ENCODE measurements around the gene TMC5. TPM values are rescaled to one million over a fixed set of nuclear protein-coding genes. Genes with fewer than 3 reads are reported as not detected.
"Not testable (repeated sequence)": the region's sequence is repeated elsewhere in the genome, so short reads cannot be mapped to it uniquely, and the experiment has no call there.

TMC5 gene
- total and polyA plus RNA-seq, 12 donors = 0.20 to 3.7 (median 0.33) TPM; not detected in 8

GRCh38 chr16:19410435-19411171 lies 7.1 kb upstream of the TMC5 start:
- peaks cover 0 to 5% of the 10 kb centered on the region in 2 donors for H3K4me1 ChIP-seq (replicated peaks in 1 of 2)
- peak overlapping the region in 1 of 4 donors; percentile 37 for H3K4me3 ChIP-seq
- H3K27me3 ChIP-seq = peaks cover 41% of the 10 kb centered on the region
- TF ChIP-seq POLR2A (IDR thresholded peaks at IDR 0.05) = no peak
- TF ChIP-seq, protein P1, sequence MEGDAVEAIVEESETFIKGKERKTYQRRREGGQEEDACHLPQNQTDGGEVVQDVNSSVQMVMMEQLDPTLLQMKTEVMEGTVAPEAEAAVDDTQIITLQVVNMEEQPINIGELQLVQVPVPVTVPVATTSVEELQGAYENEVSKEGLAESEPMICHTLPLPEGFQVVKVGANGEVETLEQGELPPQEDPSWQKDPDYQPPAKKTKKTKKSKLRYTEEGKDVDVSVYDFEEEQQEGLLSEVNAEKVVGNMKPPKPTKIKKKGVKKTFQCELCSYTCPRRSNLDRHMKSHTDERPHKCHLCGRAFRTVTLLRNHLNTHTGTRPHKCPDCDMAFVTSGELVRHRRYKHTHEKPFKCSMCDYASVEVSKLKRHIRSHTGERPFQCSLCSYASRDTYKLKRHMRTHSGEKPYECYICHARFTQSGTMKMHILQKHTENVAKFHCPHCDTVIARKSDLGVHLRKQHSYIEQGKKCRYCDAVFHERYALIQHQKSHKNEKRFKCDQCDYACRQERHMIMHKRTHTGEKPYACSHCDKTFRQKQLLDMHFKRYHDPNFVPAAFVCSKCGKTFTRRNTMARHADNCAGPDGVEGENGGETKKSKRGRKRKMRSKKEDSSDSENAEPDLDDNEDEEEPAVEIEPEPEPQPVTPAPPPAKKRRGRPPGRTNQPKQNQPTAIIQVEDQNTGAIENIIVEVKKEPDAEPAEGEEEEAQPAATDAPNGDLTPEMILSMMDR (IDR thresholded peaks at IDR 0.05) = peak in 1 of 6 experiments; percentile 16
- 9 to 13% (median 11%) methylated on average over 25 to 58 of the region's 58 CpGs for WGBS, 4 donors
- H3K27ac ChIP-seq = no peak overlapping the region
- intact Hi-C loops (cut with DNase I) = loop anchor here in 1 of 2 donors (10.0 kb wide), 1 partner anchor 64 kb away; no protein-coding TSS in a partner anchor
- no peaks in the 10 kb centered on the region for H3K36me3 ChIP-seq (replicated peaks in 1 of 2)
- no peaks in the 10 kb centered on the region for H3K9me3 ChIP-seq (replicated peaks in 1 of 3)
- peak in 2 of 7 donors; percentile 13 to 21 for DNase-seq

DNA sequence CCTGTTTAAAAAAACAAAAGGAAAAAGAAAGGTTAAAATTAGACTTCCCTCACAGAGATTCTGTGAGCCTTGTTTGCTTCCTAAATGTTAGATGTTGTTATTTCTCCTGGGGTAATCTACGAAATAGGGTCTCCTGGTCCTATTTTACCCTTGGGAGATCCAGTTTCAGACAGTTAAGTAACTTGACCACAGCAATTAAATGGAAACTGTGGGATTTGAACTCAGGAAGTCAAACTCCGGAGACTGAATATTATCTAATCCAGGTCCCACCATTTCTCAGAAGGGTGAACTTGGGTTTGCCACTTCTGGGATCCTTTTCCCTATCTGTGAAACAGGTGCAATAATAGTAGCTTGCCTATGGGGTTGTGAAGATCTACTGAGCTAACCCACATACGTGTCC lies 6.4 kb upstream of the TMC5 start:
- Histone ChIP-seq H3K27me3 (peaks cover 41% of the 10 kb centered on the region), H3K4me1 (replicated peaks in 1 of 2) (peaks cover 0 to 5% of the 10 kb centered on the region in 2 donors), H3K9me3 (replicated peaks in 1 of 3) (no peaks in the 10 kb centered on the region), H3K27ac (no peak overlapping the region), H3K4me3 (no peak overlapping the region), H3K36me3 (replicated peaks in 1 of 2) (no peaks in the 10 kb centered on the region)
- WGBS, 4 donors = 56 to 74% (median 70%) methylated on average over 3 of the region's 3 CpGs
- intact Hi-C loops (cut with DNase I) = loop anchor here in 1 of 2 donors (10.0 kb wide), 1 partner anchor 64 kb away; no protein-coding TSS in a partner anchor
- TF ChIP-seq, protein P1 (IDR thresholded peaks at IDR 0.05) = no peak
- no peak for TF ChIP-seq POLR2A (IDR thresholded peaks at IDR 0.05)
- DNase-seq = no peak

DNA sequence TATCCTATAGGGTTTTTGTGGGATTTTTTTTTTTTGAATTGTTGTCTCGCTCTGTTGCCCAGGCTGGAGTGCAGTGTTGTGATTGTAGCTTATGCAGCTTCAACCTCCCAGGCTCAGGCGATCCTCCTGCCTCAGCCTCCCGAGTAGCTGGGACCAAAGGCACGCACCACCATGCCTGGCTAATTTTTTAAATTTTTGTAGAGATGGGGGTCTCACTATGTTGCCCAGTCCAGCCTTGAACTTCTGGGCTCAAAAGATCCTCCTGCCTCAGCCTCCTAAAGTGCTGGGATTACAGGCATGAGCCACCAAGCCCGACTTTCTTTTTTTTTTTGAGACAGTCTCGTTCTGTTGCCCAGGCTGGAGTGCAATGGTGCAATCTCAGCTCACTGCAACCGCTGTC lies 5.6 kb upstream of the TMC5 start:
- peaks cover 41% of the 10 kb centered on the region for H3K27me3 ChIP-seq
- not testable (repeated sequence) for H3K4me3 ChIP-seq; H3K36me3 ChIP-seq (replicated peaks in 1 of 2); H3K9me3 ChIP-seq (replicated peaks in 1 of 3); DNase-seq; H3K4me1 ChIP-seq (replicated peaks in 1 of 2); H3K27ac ChIP-seq
- 83 to 95% (median 93%) methylated on average over 7 of the region's 7 CpGs for WGBS, 4 donors
- intact Hi-C loops (cut with DNase I) = loop anchor here in 1 of 2 donors (10.0 kb wide), 1 partner anchor 63 kb away; no protein-coding TSS in a partner anchor

GRCh38 chr16:19415461-19415860 lies 2.2 kb upstream of the TMC5 start:
- Histone ChIP-seq H3K9me3 (replicated peaks in 1 of 3) (no peaks in the 10 kb centered on the region), H3K27me3 (peaks cover 24% of the 10 kb centered on the region), H3K4me1 (replicated peaks in 1 of 2) (peaks cover 0 to 5% of the 10 kb centered on the region in 2 donors), H3K27ac (no peak overlapping the region), H3K36me3 (replicated peaks in 1 of 2) (no peaks in the 10 kb centered on the region), H3K4me3 (no peak overlapping the region)
- intact Hi-C loops (cut with DNase I) = loop anchor here in 1 of 2 donors (10.0 kb wide), 1 partner anchor 59 kb away; no protein-coding TSS in a partner anchor
- DNase-seq = no peak
- WGBS, 4 donors = 45 to 56% (median 49%) methylated on average over 4 to 5 of the region's 5 CpGs
- no peak for TF ChIP-seq POLR2A (IDR thresholded peaks at IDR 0.05)
- TF ChIP-seq, protein P1 (IDR thresholded peaks at IDR 0.05) = no peak
